B cell (primary cell): Measurements from ENCODE around the gene FMO2. TPM values are rescaled to one million over a fixed set of nuclear protein-coding genes. Genes with fewer than 3 reads are reported as not detected.

ENCODE experiments used
- ATAC-seq: fragments of 200-7000 bp; cut with Tn5 transposase; one replicate; pipeline ENCODE4 v1.10.0; 2021; ENCODE audit warnings: low read depth, mild to moderate bottlenecking, moderate number of reproducible peaks, moderate library complexity
- CTCF ChIA-PET: fragments of 350-600 bp; sonication (Branson Sonifier 250); formaldehyde crosslinking; loops from one replicate; lab custom pipeline; 2021; ENCODE audit warnings: antibody characterized with exemption, inconsistent platforms; lab: Charles Lee
- POLR2A ChIA-PET: fragments of 350-600 bp; sonication (Branson Sonifier 250); formaldehyde crosslinking; loops from one replicate; lab custom pipeline; 2021; ENCODE audit warnings: antibody characterized with exemption; lab: Charles Lee
- DNase-seq: peaks from one replicate; pipeline ENCODE4 v3.0.0; 2013
- H2AFZ ChIP-seq: 2 replicates; pipeline ENCODE4 v1.6.1; 2012; ENCODE audit warnings: mild to moderate bottlenecking, low read depth, low read length; ENCODE audit not compliant: insufficient read depth, poor library complexity, severe bottlenecking
- H3K27ac ChIP-seq, 2 donors: 1 replicate in 1 of 2; 2 replicates in 1 of 2; pipeline ENCODE4 v1.5.1; 2012 to 2013; ENCODE audit warnings: low read length in 2 of 2, mild to moderate bottlenecking in 2 of 2, moderate library complexity in 1 of 2
- H3K27me3 ChIP-seq, 4 experiments: fragments of 200-600 bp in 1 of 4; sonication (generic) in 1 of 4; replicated peaks in 1 of 4; 1 replicate in 2 of 4; 2 replicates in 2 of 4; pipeline versions ENCODE4 v1.6.1 to v1.7.0; 2013 to 2016; ENCODE audit warnings: low read length in 3 of 4, mild to moderate bottlenecking in 2 of 4, mixed read lengths in 1 of 4, moderate library complexity in 1 of 4; ENCODE audit not compliant: insufficient read depth in 4 of 4, control insufficient read depth in 3 of 4; ENCODE audit errors: control extremely low read depth in 1 of 4
- H3K36me3 ChIP-seq, 2 experiments: replicated peaks in 1 of 2; 1 replicate in 1 of 2; 2 replicates in 1 of 2; pipeline versions ENCODE4 v1.6.1 to v1.7.1; 2013; ENCODE audit warnings: low read length in 1 of 2; ENCODE audit not compliant: insufficient read depth in 2 of 2, control insufficient read depth in 1 of 2; ENCODE audit errors: control extremely low read depth in 1 of 2, extremely low read depth in 1 of 2
- H3K4me1 ChIP-seq, 2 donors: fragments of 200-600 bp in 1 of 2; sonication (generic) in 1 of 2; 1 replicate in 1 of 2; 2 replicates in 1 of 2; pipeline versions ENCODE4 v1.5.1 to v1.6.1; 2013 to 2017; ENCODE audit warnings: low read length in 2 of 2; ENCODE audit not compliant: control insufficient read depth in 2 of 2, insufficient read depth in 2 of 2
- H3K4me2 ChIP-seq: replicated peaks from 2 replicates; pipeline ENCODE3; 2012; ENCODE audit warnings: mild to moderate bottlenecking, low read depth, low read length; ENCODE audit not compliant: poor library complexity, severe bottlenecking
- H3K4me3 ChIP-seq, 5 experiments: fragments of 200-600 bp in 1 of 5; sonication (generic) in 1 of 5; 1 replicate in 3 of 5; 2 replicates in 2 of 5; pipeline versions ENCODE4 v1.5.1 to v1.7.0; 2011 to 2016; ENCODE audit warnings: low read length in 4 of 5, mild to moderate bottlenecking in 4 of 5, low read depth in 2 of 5, control low read depth in 1 of 5, moderate library complexity in 1 of 5; ENCODE audit not compliant: insufficient read depth in 1 of 5; ENCODE audit errors: control extremely low read depth in 1 of 5, extremely low read depth in 1 of 5
- H3K79me2 ChIP-seq: fragments of 200-600 bp; sonication (generic); one replicate; pipeline ENCODE4 v1.6.0; 2016; ENCODE audit warnings: low read length; ENCODE audit not compliant: control insufficient read depth, insufficient read depth
- H3K9ac ChIP-seq: fragments of 200-600 bp; sonication (generic); 2 replicates; pipeline ENCODE4 v1.6.1; 2017; ENCODE audit warnings: mild to moderate bottlenecking, low read length, moderate library complexity
- H3K9me3 ChIP-seq, 3 donors: one replicate each; pipeline versions ENCODE4 v1.6.1 to v1.7.1; 2013; ENCODE audit warnings: low read length in 2 of 3; ENCODE audit not compliant: control insufficient read depth in 2 of 3, insufficient read depth in 1 of 3; ENCODE audit errors: control extremely low read depth in 1 of 3
- H4K20me1 ChIP-seq: 2 replicates; pipeline ENCODE4 v1.6.0; 2012; ENCODE audit warnings: mild to moderate bottlenecking, low read length; ENCODE audit not compliant: insufficient read depth, control insufficient read depth, poor library complexity, severe bottlenecking
- H3K27ac Mint-ChIP-seq: one replicate; pipeline ENCODE4 v1.8.0; 2021; ENCODE audit warnings: mixed read lengths
- H3K27me3 Mint-ChIP-seq: one replicate; pipeline ENCODE4 v1.8.0; 2021; ENCODE audit warnings: mixed read lengths
- H3K4me1 Mint-ChIP-seq: one replicate; pipeline ENCODE4 v1.8.0; 2021; ENCODE audit warnings: mixed read lengths
- H3K4me3 Mint-ChIP-seq: one replicate; pipeline ENCODE4 v1.8.0; 2021; ENCODE audit warnings: mixed read lengths
- H3K9me3 Mint-ChIP-seq: one replicate; pipeline ENCODE4 v1.8.0; 2022; ENCODE audit warnings: mixed read lengths; ENCODE audit not compliant: insufficient read depth
- EZH2 ChIP-seq: IDR thresholded peaks from 2 replicates; pipeline ENCODE4 v1.6.1; 2012; ENCODE audit warnings: borderline replicate concordance, low read depth, mild to moderate bottlenecking, moderate library complexity, low read length; ENCODE audit not compliant: insufficient read depth, poor library complexity, severe bottlenecking
- WGBS: methylation state at CpG from one replicate; pipeline ENCODE4 v1.1.5; 2013; ENCODE audit warnings: missing lambda C conversion rate; ENCODE audit not compliant: insufficient coverage; 5-methylcytosine and 5-hydroxymethylcytosine counted together
- intact Hi-C: fragments of 100-400 bp; cut with micrococcal nuclease; formaldehyde crosslinking; loops from one replicate; pipeline ENCODE4 v1.10.0; 2022
- polyA plus RNA-seq: library from polyadenylated mRNA; depleted of rRNA; stranded (reverse); fragments of >200 nt; gene quantifications from 2 replicates; pipeline ENCODE4 v1.2.3, GENCODE V29; 2012
- total RNA-seq, 2 donors: library from RNA; stranded (reverse); fragments of 120-200 nt in 1 of 2; gene quantifications; 1 replicate in 1 of 2; 2 replicates in 1 of 2; pipeline versions ENCODE4 v1.2.3 to v1.2.4, GENCODE V29; 2013 to 2022
- TF ChIP-seq, protein P1 (sequence below): fragments of 200-600 bp; IDR thresholded peaks from one replicate; pipeline ENCODE4 v1.8.0; 2022; ENCODE audit warnings: antibody characterized with exemption, mild to moderate bottlenecking

Gene FMO2
- total and polyA plus RNA-seq, 2 donors (not counting 1 experiment from before 2014, with no cell fraction given), result not detected

DNA sequence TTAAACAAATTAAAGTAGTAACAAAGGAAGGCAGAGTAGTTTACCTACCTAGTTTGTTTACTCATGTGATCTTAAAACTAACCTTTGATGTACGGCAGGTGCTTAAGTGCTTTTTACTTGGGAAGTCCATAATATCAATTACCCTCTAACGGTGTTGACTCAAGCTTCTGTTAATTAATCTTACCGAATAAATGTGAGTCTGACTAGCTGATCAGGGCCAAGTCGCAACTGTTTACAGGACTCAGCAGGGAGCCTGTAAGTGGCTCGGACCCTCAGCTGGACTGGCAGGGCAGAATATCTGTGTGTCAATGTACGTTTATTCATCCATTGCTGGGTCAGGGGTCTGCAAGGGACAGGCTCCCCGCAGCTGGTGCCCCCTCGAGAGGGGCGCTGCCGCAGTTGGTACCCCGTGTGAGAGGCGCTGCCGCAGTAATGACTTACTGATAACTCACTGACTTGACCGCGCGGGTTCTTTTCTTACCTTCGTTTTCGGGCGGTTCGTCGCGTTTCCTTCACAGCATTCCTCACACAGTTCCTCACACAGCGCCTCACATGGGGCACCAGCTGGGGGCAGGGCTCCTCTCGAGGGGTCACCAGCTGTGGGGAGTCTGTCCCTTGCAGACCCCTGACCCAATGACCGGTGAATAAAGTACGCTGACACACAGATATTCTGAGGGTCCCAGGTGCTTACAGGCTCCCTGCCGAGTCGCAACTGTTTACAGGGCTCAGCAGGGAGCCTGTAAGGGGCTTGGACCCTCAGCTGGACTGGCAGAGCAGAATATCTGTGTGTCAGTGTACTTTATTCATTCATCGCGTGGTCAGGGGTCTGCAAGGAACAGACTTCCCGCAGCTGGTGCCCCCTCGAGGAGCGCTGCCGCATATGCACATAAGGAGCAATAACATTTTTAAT, 66.2 kb downstream of the FMO2 start:
- TF ChIP-seq EZH2, result no peak
- TF ChIP-seq, protein P1, sequence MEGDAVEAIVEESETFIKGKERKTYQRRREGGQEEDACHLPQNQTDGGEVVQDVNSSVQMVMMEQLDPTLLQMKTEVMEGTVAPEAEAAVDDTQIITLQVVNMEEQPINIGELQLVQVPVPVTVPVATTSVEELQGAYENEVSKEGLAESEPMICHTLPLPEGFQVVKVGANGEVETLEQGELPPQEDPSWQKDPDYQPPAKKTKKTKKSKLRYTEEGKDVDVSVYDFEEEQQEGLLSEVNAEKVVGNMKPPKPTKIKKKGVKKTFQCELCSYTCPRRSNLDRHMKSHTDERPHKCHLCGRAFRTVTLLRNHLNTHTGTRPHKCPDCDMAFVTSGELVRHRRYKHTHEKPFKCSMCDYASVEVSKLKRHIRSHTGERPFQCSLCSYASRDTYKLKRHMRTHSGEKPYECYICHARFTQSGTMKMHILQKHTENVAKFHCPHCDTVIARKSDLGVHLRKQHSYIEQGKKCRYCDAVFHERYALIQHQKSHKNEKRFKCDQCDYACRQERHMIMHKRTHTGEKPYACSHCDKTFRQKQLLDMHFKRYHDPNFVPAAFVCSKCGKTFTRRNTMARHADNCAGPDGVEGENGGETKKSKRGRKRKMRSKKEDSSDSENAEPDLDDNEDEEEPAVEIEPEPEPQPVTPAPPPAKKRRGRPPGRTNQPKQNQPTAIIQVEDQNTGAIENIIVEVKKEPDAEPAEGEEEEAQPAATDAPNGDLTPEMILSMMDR, result peak; percentile 57
- POLR2A ChIA-PET, result interaction anchor here (0.6 kb wide), 1 partner anchor 176 kb away, joined by 3 read pairs; no protein-coding TSS in a partner anchor
- H3K9me3 ChIP-seq, result no peaks in the 10 kb centered on the region

DNA sequence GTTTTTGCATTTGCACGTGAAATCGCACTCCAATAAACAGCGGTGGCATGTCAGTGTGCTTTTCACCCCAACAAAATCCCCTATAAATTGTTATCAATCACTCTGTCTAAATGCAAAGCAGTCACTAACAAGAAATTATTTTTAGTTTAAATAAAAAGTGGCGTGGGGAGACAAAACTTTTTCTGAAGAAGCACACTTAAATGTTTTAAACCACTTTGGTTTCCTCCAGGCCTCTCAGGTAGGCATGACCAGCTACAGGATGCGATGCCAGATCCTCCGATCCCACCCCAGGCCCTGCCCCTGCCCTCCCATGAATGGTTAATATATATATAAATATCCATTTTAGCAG, 66.8 kb downstream of the FMO2 start:
- Mint-ChIP-seq H3K27ac (no peak overlapping the region), H3K9me3 (no peaks in the 10 kb centered on the region), H3K4me1 (peaks cover 22% of the 10 kb centered on the region), H3K27me3 (peaks cover 29% of the 10 kb centered on the region), H3K4me3 (peak overlapping the region; percentile 91)
- WGBS, result no CpG with 5 or more reads among the region's 6 CpGs
- ChIA-PET CTCF (interaction anchor here (2.1 to 10.5 kb wide), 2 partner anchors 25 to 63 kb away, joined by 4 to 144 read pairs; partner anchors contain the start of gene FMO4), POLR2A (no interaction called here)
- Histone ChIP-seq H3K4me2 (peak overlapping the region; percentile 72), H3K9ac (peak overlapping the region; percentile 66), H3K9me3 (no peaks in the 10 kb centered on the region), H3K4me3 (peak overlapping the region; percentile 49 to 63 (median 58)), H3K27me3 (peaks cover 0 to 10% (median 3%) of the 10 kb centered on the region in 4 experiments), H3K27ac (peak overlapping the region in 1 of 2 donors; percentile 50), H3K36me3 (no peaks in the 10 kb centered on the region), H4K20me1 (no peaks in the 10 kb centered on the region), H2AFZ (peak overlapping the region; percentile 75), H3K79me2 (no peaks in the 10 kb centered on the region), H3K4me1 (peaks cover 14 to 19% of the 10 kb centered on the region in 2 donors)
- intact Hi-C loops, result no loop called here
- no peak for ATAC-seq
- TF ChIP-seq, protein P1, result no peak
- no peak for TF ChIP-seq EZH2
- no peak for DNase-seq

More for the DNA sequence above, 66.2 kb downstream of the FMO2 start:
- Histone ChIP-seq H2AFZ (peak overlapping the region; percentile 75), H4K20me1 (no peaks in the 10 kb centered on the region), H3K27ac (peak overlapping the region in 1 of 2 donors; percentile 50), H3K27me3 (peaks cover 0 to 10% (median 3%) of the 10 kb centered on the region in 4 experiments), H3K4me2 (peak overlapping the region; percentile 72), H3K9ac (peak overlapping the region; percentile 66), H3K79me2 (no peaks in the 10 kb centered on the region), H3K36me3 (no peaks in the 10 kb centered on the region), H3K4me3 (peak overlapping the region; percentile 49 to 63 (median 58)), H3K4me1 (peaks cover 14 to 19% of the 10 kb centered on the region in 2 donors)
- ATAC-seq (peak; percentile 63), DNase-seq (peak; percentile 52)
- Mint-ChIP-seq H3K4me1 (peaks cover 22% of the 10 kb centered on the region), H3K9me3 (no peaks in the 10 kb centered on the region), H3K27me3 (peaks cover 29% of the 10 kb centered on the region), H3K27ac (peak overlapping the region; percentile 54), H3K4me3 (peak overlapping the region; percentile 91)
- 13% methylated on average over 34 of the region's 34 CpGs for WGBS
- CTCF ChIA-PET, result interaction anchor here (2.1 to 10.5 kb wide), 2 partner anchors 25 to 64 kb away, joined by 4 to 144 read pairs; partner anchors contain the start of gene FMO4
- intact Hi-C loops, result no loop called here
